Kidney (tissue), 14 donors: ENCODE results near the gene DCN. TPM values are rescaled to one million over a fixed set of nuclear protein-coding genes. Genes with fewer than 3 reads are reported as not detected.

Experiments used
- DNase-seq, 5 donors: peaks; one replicate each; pipeline ENCODE4 v3.0.0-alpha.2; 2013 to 2020
- FAIRE-seq: peaks from 2 replicates; lab custom pipeline; 2012; peaks lifted over from hg19 to GRCh38; lab: Jason Lieb, UNC
- H3K27ac ChIP-seq, 2 donors: one replicate each; pipeline ENCODE4 v1.7.0; 2013; ENCODE audit warnings: low read depth in 2 of 2, low read length in 2 of 2, inconsistent platforms in 1 of 2
- H3K27me3 ChIP-seq: one replicate; pipeline ENCODE4 v1.7.1; 2013; ENCODE audit warnings: low read length, inconsistent platforms; ENCODE audit not compliant: control insufficient read depth, insufficient read depth
- H3K36me3 ChIP-seq, 3 donors: one replicate each; pipeline versions ENCODE4 v1.7.0 to v1.7.1; 2013; ENCODE audit warnings: low read length in 3 of 3, control low read depth in 1 of 3, inconsistent platforms in 1 of 3; ENCODE audit not compliant: insufficient read depth in 3 of 3, control insufficient read depth in 2 of 3
- H3K4me1 ChIP-seq, 3 donors: one replicate each; pipeline versions ENCODE4 v1.7.0 to v1.7.1; 2013; ENCODE audit warnings: low read length in 3 of 3, inconsistent platforms in 1 of 3, low read depth in 1 of 3; ENCODE audit not compliant: control insufficient read depth in 2 of 3, insufficient read depth in 2 of 3
- H3K4me3 ChIP-seq, 3 donors: one replicate each; pipeline versions ENCODE4 v1.7.0 to v1.8.1; 2013; ENCODE audit warnings: low read length in 3 of 3, control low read depth in 1 of 3, inconsistent platforms in 1 of 3
- H3K9ac ChIP-seq, 3 donors: one replicate each; pipeline versions ENCODE4 v1.7.0 to v1.7.1; 2013; ENCODE audit warnings: low read length in 3 of 3, control low read depth in 1 of 3, inconsistent platforms in 1 of 3
- H3K9me3 ChIP-seq, 3 donors: one replicate each; pipeline versions ENCODE4 v1.7.0 to v1.7.1; 2013; ENCODE audit warnings: low read length in 3 of 3, control low read depth in 1 of 3, inconsistent platforms in 1 of 3; ENCODE audit not compliant: control insufficient read depth in 2 of 3, insufficient read depth in 1 of 3
- intact Hi-C: fragments of 100-400 bp; cut with DNase I; formaldehyde crosslinking; loops from one replicate; pipeline ENCODE4 v1.11.1; 2022
- polyA plus RNA-seq: library from polyadenylated mRNA; stranded (reverse); fragments of 350-450 nt; fragmentation: Illumina TruSeq; extraction: RNeasy Lipid Tissue Mini Kit (QIAGEN cat#74804); gene quantifications from one replicate; pipeline ENCODE4 v1.2.3, GENCODE V29; 2014; ENCODE audit warnings: low read depth, low replicate concordance; ENCODE audit not compliant: insufficient read depth
- total RNA-seq: library from RNA; stranded (reverse); fragmentation: NEBNext Ultra II Directional; extraction: Animal tissue kit (Norgen Biotek cat#: 25700); gene quantifications from one replicate; pipeline ENCODE4 v1.2.1, GENCODE V29; 2021
- TF ChIP-seq, protein P1 (sequence below): IDR thresholded peaks from 3 replicates; pipeline ENCODE4 v1.5.1; 2012; ENCODE audit warnings: mild to moderate bottlenecking, moderate library complexity, borderline replicate concordance; ENCODE audit not compliant: insufficient read depth; ENCODE audit errors: extremely low read depth
- donor health status: control.
- donor health status: control.
- donor health status: control.
- donor health status: control.
- donor health status: control.
- donor health status: DM: yes; HTN: yes; CAD: no.
- donor health status: Normal renal cell carcinoma (clear cell type).

DCN gene
- total and polyA plus RNA-seq, 2 donors from 2014 or later: 239 to 317 TPM

DNA sequence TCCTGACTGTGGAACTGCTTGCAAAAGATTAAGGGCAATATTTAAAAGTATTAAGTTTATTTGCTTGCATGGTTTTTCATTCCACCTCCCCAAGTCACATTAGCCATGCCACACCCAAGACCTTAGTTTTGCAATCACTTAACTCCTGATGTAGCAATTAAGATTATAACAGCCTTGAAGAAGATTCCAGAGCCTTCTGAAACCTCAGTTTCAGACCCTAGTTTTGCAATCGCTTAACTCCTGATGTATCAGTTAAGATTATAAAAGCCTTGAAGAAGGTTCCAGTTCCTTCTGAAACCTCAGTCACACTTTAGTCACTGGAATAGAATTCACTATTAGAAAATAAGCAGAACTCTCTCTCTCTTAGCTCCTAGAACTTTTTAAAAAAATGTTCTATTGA lies 42.7 kb upstream of the DCN start:
- Histone ChIP-seq H3K9me3 (no peaks in the 10 kb centered on the region), H3K27me3 (no peaks in the 10 kb centered on the region), H3K4me3 (no peak overlapping the region), H3K4me1 (no peaks in the 10 kb centered on the region), H3K9ac (no peak overlapping the region), H3K27ac (no peak overlapping the region), H3K36me3 (no peaks in the 10 kb centered on the region)
- intact Hi-C loops: no loop called here
- TF ChIP-seq, protein P1, sequence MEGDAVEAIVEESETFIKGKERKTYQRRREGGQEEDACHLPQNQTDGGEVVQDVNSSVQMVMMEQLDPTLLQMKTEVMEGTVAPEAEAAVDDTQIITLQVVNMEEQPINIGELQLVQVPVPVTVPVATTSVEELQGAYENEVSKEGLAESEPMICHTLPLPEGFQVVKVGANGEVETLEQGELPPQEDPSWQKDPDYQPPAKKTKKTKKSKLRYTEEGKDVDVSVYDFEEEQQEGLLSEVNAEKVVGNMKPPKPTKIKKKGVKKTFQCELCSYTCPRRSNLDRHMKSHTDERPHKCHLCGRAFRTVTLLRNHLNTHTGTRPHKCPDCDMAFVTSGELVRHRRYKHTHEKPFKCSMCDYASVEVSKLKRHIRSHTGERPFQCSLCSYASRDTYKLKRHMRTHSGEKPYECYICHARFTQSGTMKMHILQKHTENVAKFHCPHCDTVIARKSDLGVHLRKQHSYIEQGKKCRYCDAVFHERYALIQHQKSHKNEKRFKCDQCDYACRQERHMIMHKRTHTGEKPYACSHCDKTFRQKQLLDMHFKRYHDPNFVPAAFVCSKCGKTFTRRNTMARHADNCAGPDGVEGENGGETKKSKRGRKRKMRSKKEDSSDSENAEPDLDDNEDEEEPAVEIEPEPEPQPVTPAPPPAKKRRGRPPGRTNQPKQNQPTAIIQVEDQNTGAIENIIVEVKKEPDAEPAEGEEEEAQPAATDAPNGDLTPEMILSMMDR: no peak
- DNase-seq (no peak), FAIRE-seq (no peak)

GRCh38 chr12:91224401-91224800 lies 41.8 kb upstream of the DCN start:
- Histone ChIP-seq H3K4me3 (no peak overlapping the region), H3K36me3 (no peaks in the 10 kb centered on the region), H3K27ac (no peak overlapping the region), H3K27me3 (no peaks in the 10 kb centered on the region), H3K4me1 (no peaks in the 10 kb centered on the region), H3K9me3 (no peaks in the 10 kb centered on the region), H3K9ac (no peak overlapping the region)
- TF ChIP-seq, protein P1: no peak
- intact Hi-C loops: no loop called here
- DNase-seq (no peak), FAIRE-seq (no peak)

- intact Hi-C loops: no loop called here
- H3K9ac ChIP-seq: no peak overlapping the region
- no peak overlapping the region for H3K27ac ChIP-seq
- no peaks in the 10 kb centered on the region for H3K9me3 ChIP-seq
- H3K27me3 ChIP-seq: no peaks in the 10 kb centered on the region
- no peak overlapping the region for H3K4me3 ChIP-seq
- TF ChIP-seq, protein P1: no peak
- no peaks in the 10 kb centered on the region for H3K36me3 ChIP-seq
- DNase-seq: no peak
- no peak for FAIRE-seq
- H3K4me1 ChIP-seq: no peaks in the 10 kb centered on the region
Observed at GRCh38 chr12:91222746-91223145, 40.1 kb upstream of the DCN start.

DNA sequence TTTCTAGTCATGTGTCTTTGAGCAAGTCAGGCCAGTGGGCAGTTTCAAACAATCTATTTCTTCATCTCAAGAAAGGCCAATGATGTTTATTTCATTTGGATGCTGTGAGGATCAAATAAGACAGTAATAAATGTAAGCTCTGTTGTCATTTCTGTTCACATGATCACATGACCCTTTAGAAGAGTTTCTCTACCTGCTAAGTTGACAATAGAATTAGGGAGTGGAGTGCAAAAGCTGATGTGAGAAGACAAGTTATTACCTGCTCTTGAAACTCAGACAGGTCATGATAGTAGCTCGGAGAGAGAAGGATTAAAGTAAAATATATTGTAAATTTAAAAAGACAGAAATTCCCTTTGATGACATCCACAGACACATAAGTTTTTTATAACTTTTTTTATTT lies 37.3 kb upstream of the DCN start:
- TF ChIP-seq, protein P1: no peak
- no peak for DNase-seq
- intact Hi-C loops: no loop called here
- Histone ChIP-seq H3K27ac (no peak overlapping the region), H3K27me3 (no peaks in the 10 kb centered on the region), H3K36me3 (no peaks in the 10 kb centered on the region), H3K9me3 (no peaks in the 10 kb centered on the region), H3K4me1 (no peaks in the 10 kb centered on the region), H3K4me3 (no peak overlapping the region), H3K9ac (no peak overlapping the region)
- no peak for FAIRE-seq
